NCI-H748 treated with DMSO at 0.1 percent for 48 hours (cell line): ENCODE data around the gene ST6GAL2.

Experiments used
- DNase-seq: peaks from one replicate; lab custom pipeline; 2025; lab: John Stamatoyannopoulos, UW

The ST6GAL2 gene

GRCh38 chr2:106885971-106886915 lies at the start of gene ST6GAL2:
ST6GAL2 (minus strand) TSS chr2:106886167; CDS start chr2:106843977, 42,190 bp downstream.
- no peak for DNase-seq

GRCh38 chr2:106932644-106933043 lies 46.7 kb upstream of the ST6GAL2 start:
- no peak for DNase-seq

- no peak for DNase-seq
Measured at GRCh38 chr2:106931717-106932335, 45.9 kb upstream of the ST6GAL2 start.

- DNase-seq = no peak
Measured at GRCh38 chr2:106921451-106921850, 35.5 kb upstream of the ST6GAL2 start.

- no peak for DNase-seq
Measured at GRCh38 chr2:106919012-106919411, 33.0 kb upstream of the ST6GAL2 start.

GRCh38 chr2:106904242-106904641 lies 18.3 kb upstream of the ST6GAL2 start:
- no peak for DNase-seq

- no peak for DNase-seq
Measured at GRCh38 chr2:106899786-106900530, 14.0 kb upstream of the ST6GAL2 start.

- DNase-seq = no peak
Measured at GRCh38 chr2:106894545-106894944, 8.6 kb upstream of the ST6GAL2 start.

- no peak for DNase-seq
Measured at GRCh38 chr2:106892048-106892447, 6.1 kb upstream of the ST6GAL2 start.

GRCh38 chr2:106890606-106891005 lies 4.6 kb upstream of the ST6GAL2 start:
- no peak for DNase-seq

- peak; percentile 15 for DNase-seq
Measured at GRCh38 chr2:106886916-106887758, 1.2 kb upstream of the ST6GAL2 start.

- peak; percentile 9 for DNase-seq
Measured at GRCh38 chr2:106885329-106885728, 638 bp downstream of the ST6GAL2 start.

- no peak for DNase-seq
Measured at GRCh38 chr2:106882673-106883072, 3.3 kb downstream of the ST6GAL2 start.

- DNase-seq = no peak
Measured at GRCh38 chr2:106878206-106878605, 7.8 kb downstream of the ST6GAL2 start.

GRCh38 chr2:106876699-106877098 lies 9.3 kb downstream of the ST6GAL2 start:
- DNase-seq = no peak

GRCh38 chr2:106869512-106870275 lies 16.3 kb downstream of the ST6GAL2 start:
- DNase-seq = no peak

- DNase-seq = no peak
Measured at GRCh38 chr2:106868275-106868674, 17.7 kb downstream of the ST6GAL2 start.

- no peak for DNase-seq
Measured at GRCh38 chr2:106867196-106867953, 18.6 kb downstream of the ST6GAL2 start.

GRCh38 chr2:106866641-106867040 lies 19.3 kb downstream of the ST6GAL2 start:
- no peak for DNase-seq

- DNase-seq = no peak
Measured at GRCh38 chr2:106864051-106864450, 21.9 kb downstream of the ST6GAL2 start.
